Measurements from ENCODE around the gene GALNT16.
"Not testable (repeated sequence)": the region's sequence is repeated elsewhere in the genome, so short reads cannot be mapped to it uniquely, and the experiment has no call there.

Gene GALNT16

GRCh38 chr14:69370061-69370460, 110.1 kb downstream of the GALNT16 start:
- no peak for DNase-seq

- DNase-seq = no peak
Observed at GRCh38 chr14:69372146-69372545, 112.2 kb downstream of the GALNT16 start.

GRCh38 chr14:69373104-69373503, 113.1 kb downstream of the GALNT16 start:
- DNase-seq = no peak

GRCh38 chr14:69374235-69374634, 114.3 kb downstream of the GALNT16 start:
- no peak for DNase-seq

- DNase-seq = no peak
Observed at GRCh38 chr14:69375182-69375581, 115.2 kb downstream of the GALNT16 start.

- no peak for DNase-seq
Observed at GRCh38 chr14:69375722-69376121, 115.8 kb downstream of the GALNT16 start.

GRCh38 chr14:69376439-69376838, 116.5 kb downstream of the GALNT16 start:
- DNase-seq = no peak

GRCh38 chr14:69378274-69378673, 118.3 kb downstream of the GALNT16 start:
- no peak for DNase-seq

- no peak for DNase-seq
Observed at GRCh38 chr14:69387311-69387710, 127.4 kb downstream of the GALNT16 start.

GRCh38 chr14:69391400-69391799, 131.4 kb downstream of the GALNT16 start:
- not testable (repeated sequence) for DNase-seq

- DNase-seq = no peak
Observed at GRCh38 chr14:69392481-69392880, 132.5 kb downstream of the GALNT16 start.

- DNase-seq = no peak
Observed at GRCh38 chr14:69395929-69396328, 136.0 kb downstream of the GALNT16 start.

GRCh38 chr14:69398053-69398817, 138.3 kb downstream of the GALNT16 start, which contains the start of the genes ERH and SLC39A9:
ERH (minus strand) TSS chr14:69398299; CDS start chr14:69398233, 66 bp downstream.
SLC39A9 (plus strand) TSS chr14:69398692; CDS start chr14:69399370, 678 bp downstream.
- peak; percentile 93 for DNase-seq

GRCh38 chr14:69398818-69399210, 138.9 kb downstream of the GALNT16 start:
- no peak for DNase-seq

GRCh38 chr14:69399750-69400149, 139.8 kb downstream of the GALNT16 start:
- no peak for DNase-seq

GRCh38 chr14:69400154-69400553, 140.2 kb downstream of the GALNT16 start:
- DNase-seq = no peak

- no peak for DNase-seq
Observed at GRCh38 chr14:69401841-69402240, 141.9 kb downstream of the GALNT16 start.

- DNase-seq = no peak
Observed at GRCh38 chr14:69404478-69404877, 144.5 kb downstream of the GALNT16 start.

GRCh38 chr14:69404883-69405282, 144.9 kb downstream of the GALNT16 start:
- DNase-seq = no peak

GRCh38 chr14:69405762-69406161, 145.8 kb downstream of the GALNT16 start:
- DNase-seq = no peak
